Left lung (tissue), 10 donors: ENCODE data around the gene CDH2. TPM values are rescaled to one million over a fixed set of nuclear protein-coding genes. Genes with fewer than 3 reads are reported as not detected.

Source experiments
- ATAC-seq: fragments of 200-7000 bp; cut with Tn5 transposase; one replicate; pipeline ENCODE4 v1.9.1; 2020; ENCODE audit warnings: moderate library complexity
- DNase-seq, 4 donors: peaks; one replicate each; pipeline ENCODE4 v3.0.0-alpha.2; 2013 to 2020
- H3K27ac ChIP-seq, 2 donors: fragments of 200-600 bp; sonication (generic) in 1 of 2; one replicate each; pipeline versions ENCODE4 v1.5.0 to v1.8.0; 2020 to 2021
- H3K27me3 ChIP-seq, 2 donors: fragments of 200-600 bp; sonication (generic) in 1 of 2; one replicate each; pipeline versions ENCODE4 v1.5.0 to v1.8.0; 2020 to 2021
- H3K36me3 ChIP-seq, 2 donors: fragments of 200-600 bp; sonication (generic) in 1 of 2; one replicate each; pipeline versions ENCODE4 v1.5.0 to v1.8.0; 2020 to 2021
- H3K4me1 ChIP-seq, 2 donors: fragments of 200-600 bp; one replicate each; pipeline ENCODE4 v1.8.0; 2021
- H3K4me3 ChIP-seq, 2 donors: fragments of 200-600 bp; sonication (generic) in 1 of 2; one replicate each; pipeline versions ENCODE4 v1.5.0 to v1.8.0; 2020 to 2021; ENCODE audit warnings: mild to moderate bottlenecking in 1 of 2
- H3K9me3 ChIP-seq, 2 donors: fragments of 200-600 bp; sonication (generic) in 1 of 2; one replicate each; pipeline versions ENCODE4 v1.5.0 to v1.8.0; 2020 to 2021
- intact Hi-C, 2 donors: fragments of 100-400 bp; cut with DNase I; formaldehyde crosslinking; loops; one replicate each; pipeline versions ENCODE4 v1.11.2 to v1.14.2; 2022
- polyA plus RNA-seq, 6 donors: library from polyadenylated mRNA; unstranded; fragments of 120-200 nt; gene quantifications; one replicate each; pipeline ENCODE4 v1.2.1, GENCODE V29; 2013; ENCODE audit not compliant: insufficient read length in 6 of 6
- total RNA-seq, 2 donors: library from RNA; stranded (reverse); fragmentation: NEBNext Ultra II Directional; extraction: Animal tissue kit (Norgen Biotek cat#: 25700); gene quantifications; one replicate each; pipeline ENCODE4 v1.2.1, GENCODE V29; 2021
- TF ChIP-seq, protein P1 (sequence below), 2 donors: fragments of 200-600 bp; sonication (generic) in 1 of 2; IDR thresholded peaks; one replicate each; pipeline versions ENCODE4 v1.5.0 to v1.8.0; 2021; ENCODE audit warnings: antibody characterized with exemption in 2 of 2
- donor health status: DM: no; HTN: yes; CAD: no.
- donor health status: DM: no; HTN: no; CAD: no.

CDH2 gene
- total and polyA plus RNA-seq, 8 donors: 1.6 to 15.0 (median 7.0) TPM

DNA sequence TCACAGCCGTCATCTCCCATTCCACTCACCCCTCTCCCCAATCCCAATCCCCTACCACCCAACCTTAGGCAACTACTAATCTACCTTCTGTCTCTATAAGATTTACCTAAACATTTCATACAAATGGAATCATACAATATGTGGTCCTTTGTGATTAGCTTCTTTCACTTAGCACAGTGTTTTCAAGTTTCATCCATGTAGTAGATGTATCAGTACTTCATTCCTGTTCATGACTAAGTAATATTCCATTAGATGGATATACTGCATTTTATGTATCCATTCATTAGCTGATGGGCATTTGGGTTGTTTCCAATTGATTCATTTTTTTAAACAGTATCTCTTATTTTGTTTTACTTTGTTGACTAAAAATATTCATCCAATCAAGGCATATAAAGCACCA is 109.6 kb downstream of the CDH2 start:
- DNase-seq (no peak), ATAC-seq (no peak)
- intact Hi-C loops: loop anchor here in 1 of 2 donors (10.0 kb wide), 1 partner anchor 57 kb away; no protein-coding TSS in a partner anchor
- Histone ChIP-seq H3K4me3 (no peak overlapping the region), H3K9me3 (peaks cover 0 to 3% of the 10 kb centered on the region in 2 donors), H3K36me3 (no peaks in the 10 kb centered on the region), H3K27me3 (no peaks in the 10 kb centered on the region), H3K4me1 (no peaks in the 10 kb centered on the region), H3K27ac (no peak overlapping the region)
- TF ChIP-seq, protein P1, sequence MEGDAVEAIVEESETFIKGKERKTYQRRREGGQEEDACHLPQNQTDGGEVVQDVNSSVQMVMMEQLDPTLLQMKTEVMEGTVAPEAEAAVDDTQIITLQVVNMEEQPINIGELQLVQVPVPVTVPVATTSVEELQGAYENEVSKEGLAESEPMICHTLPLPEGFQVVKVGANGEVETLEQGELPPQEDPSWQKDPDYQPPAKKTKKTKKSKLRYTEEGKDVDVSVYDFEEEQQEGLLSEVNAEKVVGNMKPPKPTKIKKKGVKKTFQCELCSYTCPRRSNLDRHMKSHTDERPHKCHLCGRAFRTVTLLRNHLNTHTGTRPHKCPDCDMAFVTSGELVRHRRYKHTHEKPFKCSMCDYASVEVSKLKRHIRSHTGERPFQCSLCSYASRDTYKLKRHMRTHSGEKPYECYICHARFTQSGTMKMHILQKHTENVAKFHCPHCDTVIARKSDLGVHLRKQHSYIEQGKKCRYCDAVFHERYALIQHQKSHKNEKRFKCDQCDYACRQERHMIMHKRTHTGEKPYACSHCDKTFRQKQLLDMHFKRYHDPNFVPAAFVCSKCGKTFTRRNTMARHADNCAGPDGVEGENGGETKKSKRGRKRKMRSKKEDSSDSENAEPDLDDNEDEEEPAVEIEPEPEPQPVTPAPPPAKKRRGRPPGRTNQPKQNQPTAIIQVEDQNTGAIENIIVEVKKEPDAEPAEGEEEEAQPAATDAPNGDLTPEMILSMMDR (IDR thresholded peaks at IDR 0.05): no peak

DNA sequence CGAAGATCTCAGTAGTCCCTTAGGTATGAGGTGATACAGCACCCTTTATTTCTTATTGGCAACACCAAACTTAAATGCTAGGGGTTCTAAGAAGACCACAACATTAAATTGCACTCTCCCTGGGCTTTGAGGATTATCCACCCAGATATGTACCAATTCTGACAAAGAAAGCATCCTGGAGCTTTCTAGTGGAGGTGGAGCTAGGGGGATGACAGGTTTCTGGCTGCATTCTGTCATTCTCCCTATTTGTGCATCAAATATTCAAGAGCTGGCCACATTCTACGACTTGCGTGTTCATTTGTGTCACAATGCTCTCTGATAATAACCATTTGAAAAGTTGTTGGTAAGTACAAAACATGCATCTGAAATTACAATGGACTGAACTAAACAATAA is 111.1 kb downstream of the CDH2 start:
- no peaks in the 10 kb centered on the region for H3K4me1 ChIP-seq
- no peak for ATAC-seq
- intact Hi-C loops: loop anchor here in 1 of 2 donors (10.0 kb wide), 1 partner anchor 59 kb away; no protein-coding TSS in a partner anchor
- no peak for DNase-seq
- H3K27me3 ChIP-seq: no peaks in the 10 kb centered on the region
- TF ChIP-seq, protein P1 (IDR thresholded peaks at IDR 0.05): no peak
- H3K36me3 ChIP-seq: no peaks in the 10 kb centered on the region
- H3K4me3 ChIP-seq: no peak overlapping the region
- H3K9me3 ChIP-seq: peaks cover 0 to 3% of the 10 kb centered on the region in 2 donors
- no peak overlapping the region for H3K27ac ChIP-seq

DNA sequence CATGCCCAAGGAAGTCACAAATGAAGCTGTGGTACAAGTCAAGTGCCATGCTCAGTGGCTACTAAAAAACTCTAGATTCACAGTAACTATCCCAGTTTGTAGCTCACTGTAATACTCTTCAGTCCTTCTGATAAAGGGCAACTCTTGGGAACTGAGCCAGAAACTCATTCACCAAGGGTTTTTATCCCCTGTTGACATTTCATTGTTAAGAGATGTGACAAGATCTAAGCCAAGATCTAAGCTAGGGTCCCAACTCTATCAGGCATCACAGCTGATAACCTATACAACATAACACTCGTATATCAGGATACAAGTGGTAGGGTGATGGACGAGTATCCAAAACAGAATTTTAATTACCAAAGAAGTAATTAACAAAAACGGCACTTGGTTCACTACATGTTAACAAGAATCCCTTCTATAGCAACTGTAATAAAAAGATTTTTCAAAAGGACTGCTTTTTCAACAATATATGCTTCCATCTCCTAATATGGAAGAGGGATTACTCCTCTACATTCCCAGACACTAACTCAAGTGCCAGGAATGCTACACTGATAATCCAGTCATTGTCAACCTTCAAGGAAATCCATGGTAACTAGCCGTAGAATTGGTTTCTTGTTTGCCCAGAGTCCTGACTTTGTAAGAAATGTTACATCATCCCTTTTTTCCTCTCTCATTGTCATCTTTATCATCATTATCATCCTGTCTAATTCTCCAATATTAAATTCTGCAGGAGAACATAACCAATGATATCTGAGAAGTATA is 111.7 kb downstream of the CDH2 start:
- ATAC-seq: no peak
- no peak for DNase-seq
- Histone ChIP-seq H3K4me3 (no peak overlapping the region), H3K4me1 (no peaks in the 10 kb centered on the region), H3K9me3 (peaks cover 0 to 3% of the 10 kb centered on the region in 2 donors), H3K36me3 (no peaks in the 10 kb centered on the region), H3K27ac (no peak overlapping the region), H3K27me3 (no peaks in the 10 kb centered on the region)
- TF ChIP-seq, protein P1 (IDR thresholded peaks at IDR 0.05): no peak
- intact Hi-C loops: loop anchor here in 1 of 2 donors (10.0 kb wide), 1 partner anchor 60 kb away; no protein-coding TSS in a partner anchor

DNA sequence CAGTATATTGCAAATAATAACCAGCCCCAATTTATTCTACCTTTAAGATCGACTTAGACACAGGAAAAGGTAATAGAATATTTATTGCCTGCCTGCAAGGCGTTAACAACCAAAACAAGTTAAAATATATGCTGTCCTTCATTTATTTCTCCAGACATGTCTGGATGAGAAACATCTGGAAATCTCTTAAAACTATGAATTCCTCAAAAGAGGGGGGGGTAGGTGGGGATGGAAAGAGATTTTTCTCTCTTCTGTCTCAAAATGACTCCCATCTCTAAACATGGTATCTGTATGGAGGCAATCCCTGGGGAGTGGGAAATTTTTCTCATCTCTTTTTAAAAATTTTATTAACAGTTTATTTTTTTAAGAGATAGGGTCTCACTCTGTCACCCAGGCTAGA is 113.0 kb downstream of the CDH2 start:
- DNase-seq (no peak), ATAC-seq (no peak)
- no peaks in the 10 kb centered on the region for H3K4me1 ChIP-seq
- no peaks in the 10 kb centered on the region for H3K36me3 ChIP-seq
- no peak overlapping the region for H3K27ac ChIP-seq
- no peak overlapping the region for H3K4me3 ChIP-seq
- H3K27me3 ChIP-seq: no peaks in the 10 kb centered on the region
- peaks cover 0 to 3% of the 10 kb centered on the region in 2 donors for H3K9me3 ChIP-seq
- intact Hi-C loops: loop anchor here in 1 of 2 donors (10.0 kb wide), 1 partner anchor 61 kb away; no protein-coding TSS in a partner anchor
- TF ChIP-seq, protein P1 (IDR thresholded peaks at IDR 0.05): no peak

DNA sequence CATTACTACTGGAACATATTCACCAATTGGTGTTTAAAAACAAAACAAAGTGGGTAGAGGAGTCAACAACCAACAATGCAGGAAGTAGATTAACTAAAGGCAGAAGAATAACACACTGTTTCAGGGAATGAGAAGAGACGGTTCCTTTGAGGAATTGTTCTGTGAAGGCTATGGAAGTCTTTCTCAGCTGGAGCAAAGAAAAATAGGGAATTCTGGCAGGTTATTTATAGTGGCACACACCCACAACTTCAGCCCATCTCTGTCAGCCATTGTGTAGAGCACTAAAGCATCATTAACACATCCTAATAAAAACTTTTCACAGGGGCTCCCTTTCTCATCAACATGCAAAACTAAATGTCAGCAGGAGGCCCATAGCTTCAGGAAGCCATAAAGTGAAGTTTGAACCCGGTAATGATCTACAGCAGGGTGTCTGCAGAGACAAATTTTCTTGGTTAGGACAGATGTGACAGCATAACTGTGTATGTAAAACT is 113.6 kb downstream of the CDH2 start:
- H3K9me3 ChIP-seq: peaks cover 0 to 3% of the 10 kb centered on the region in 2 donors
- H3K27ac ChIP-seq: no peak overlapping the region
- ATAC-seq: no peak
- TF ChIP-seq, protein P1 (IDR thresholded peaks at IDR 0.05): no peak
- intact Hi-C loops: loop anchor here in 1 of 2 donors (10.0 kb wide), 1 partner anchor 61 kb away; no protein-coding TSS in a partner anchor
- no peaks in the 10 kb centered on the region for H3K27me3 ChIP-seq
- H3K36me3 ChIP-seq: no peaks in the 10 kb centered on the region
- H3K4me1 ChIP-seq: no peaks in the 10 kb centered on the region
- no peak for DNase-seq
- H3K4me3 ChIP-seq: no peak overlapping the region
